GM12892 (cell line): ENCODE data around the gene PON3.

Experiments
- POLR2A ChIP-seq: IDR thresholded peaks from 2 replicates; pipeline ENCODE4 v1.6.1; 2011; ENCODE audit warnings: low read depth, low read length, control low read depth
- POLR2AphosphoS5 ChIP-seq: IDR thresholded peaks from 2 replicates; pipeline ENCODE4 v1.6.1; 2011; ENCODE audit warnings: low read depth, low read length, control low read depth
- TAF1 ChIP-seq: IDR thresholded peaks from 2 replicates; pipeline ENCODE4 v1.6.1; 2011; ENCODE audit warnings: low read depth, mild to moderate bottlenecking, control low read depth, low read length, borderline replicate concordance

GRCh38 chr7:95411666-95412065 lies 15.5 kb upstream of the PON3 start:
- TF ChIP-seq POLR2AphosphoS5 (no peak), POLR2A (no peak), TAF1 (no peak)
